ENCODE results near the gene NEUROD1.

DNA sequence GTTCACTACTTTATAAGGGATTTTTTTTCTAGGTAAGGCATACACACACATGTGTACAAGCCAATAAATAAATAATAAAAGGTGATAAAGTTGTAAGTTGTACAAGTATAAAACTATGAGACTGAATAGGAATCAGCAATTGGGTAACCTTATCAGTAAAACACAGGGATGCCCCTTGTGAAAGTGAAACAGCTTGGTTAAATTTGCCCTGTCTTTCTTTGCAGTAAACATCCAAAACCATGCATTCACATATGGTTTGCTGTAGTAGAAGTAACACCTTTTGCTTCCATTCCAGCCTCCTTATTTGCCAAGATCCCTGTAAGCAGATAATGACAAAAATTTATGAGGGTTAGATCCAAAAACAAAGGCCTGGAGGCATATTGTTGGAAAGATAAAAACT is 44.3 kb upstream of the NEUROD1 start:
- TF ChIP-seq, protein P1, sequence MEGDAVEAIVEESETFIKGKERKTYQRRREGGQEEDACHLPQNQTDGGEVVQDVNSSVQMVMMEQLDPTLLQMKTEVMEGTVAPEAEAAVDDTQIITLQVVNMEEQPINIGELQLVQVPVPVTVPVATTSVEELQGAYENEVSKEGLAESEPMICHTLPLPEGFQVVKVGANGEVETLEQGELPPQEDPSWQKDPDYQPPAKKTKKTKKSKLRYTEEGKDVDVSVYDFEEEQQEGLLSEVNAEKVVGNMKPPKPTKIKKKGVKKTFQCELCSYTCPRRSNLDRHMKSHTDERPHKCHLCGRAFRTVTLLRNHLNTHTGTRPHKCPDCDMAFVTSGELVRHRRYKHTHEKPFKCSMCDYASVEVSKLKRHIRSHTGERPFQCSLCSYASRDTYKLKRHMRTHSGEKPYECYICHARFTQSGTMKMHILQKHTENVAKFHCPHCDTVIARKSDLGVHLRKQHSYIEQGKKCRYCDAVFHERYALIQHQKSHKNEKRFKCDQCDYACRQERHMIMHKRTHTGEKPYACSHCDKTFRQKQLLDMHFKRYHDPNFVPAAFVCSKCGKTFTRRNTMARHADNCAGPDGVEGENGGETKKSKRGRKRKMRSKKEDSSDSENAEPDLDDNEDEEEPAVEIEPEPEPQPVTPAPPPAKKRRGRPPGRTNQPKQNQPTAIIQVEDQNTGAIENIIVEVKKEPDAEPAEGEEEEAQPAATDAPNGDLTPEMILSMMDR (IDR thresholded peaks at IDR 0.05): no peak
- TF ChIP-seq POLR2AphosphoS5 (IDR thresholded peaks at IDR 0.05) (no peak), EP300 (IDR thresholded peaks at IDR 0.05; ENCODE audit: low read depth) (no peak), POLR2A (IDR thresholded peaks at IDR 0.05) (no peak)
